ENCODE results near the gene TMEM42. TPM values are rescaled to one million over a fixed set of nuclear protein-coding genes. Genes with fewer than 3 reads are reported as not detected.
"Not testable (repeated sequence)": the region's sequence is repeated elsewhere in the genome, so short reads cannot be mapped to it uniquely, and the experiment has no call there.

TMEM42 gene
- total RNA-seq: 10 to 100 TPM in 1 of 2 donors, 1 to 10 TPM in 1; 7.9 to 10.6 TPM
- polyA plus RNA-seq: 10 to 100 TPM; 14.1 to 19.1 TPM
- long read RNA-seq, donor 1, transcript TMEM42-201 (3 exons, 1,026 nt): major isoform, 6 of 11 reads
- long read RNA-seq, donor 1, partial matches to known transcripts: 1 of 11 reads
- long read RNA-seq, donor 1, other reads (novel, unspliced or antisense): 4 of 11 reads
- long read RNA-seq, donor 2, partial matches to known transcripts: 0 of 4 reads
- long read RNA-seq, donor 2, other reads (novel, unspliced or antisense): 1 of 4 reads

GRCh38 chr3:44861412-44862225 lies at the start of gene TMEM42:
Gene TMEM42 (plus strand): TSS chr3:44861912. CDS start chr3:44861925, 13 bp downstream.
- Histone ChIP-seq H3K9me3 (ENCODE audit: control insufficient read depth, low read length) (peaks cover 2% of the 10 kb centered on the region), H3K27ac (ENCODE audit: low read depth in 1 of 2, low read length in 2 of 2) (peak within 1 kb of the TSS; percentile 53 to 83), H3K4me1 (ENCODE audit: control insufficient read depth in 1 of 2, insufficient read depth in 2 of 2, low read length in 2 of 2) (no peaks in the 10 kb centered on the region), H3K27me3 (ENCODE audit: control insufficient read depth in 1 of 2, insufficient read depth in 2 of 2, low read length in 1 of 2) (no peaks in the 10 kb centered on the region), H3K36me3 (ENCODE audit: control insufficient read depth in 1 of 2, insufficient read depth in 2 of 2, low read length in 1 of 2) (peaks cover 0 to 5% of the 10 kb centered on the region in 2 donors), H3K4me3 (ENCODE audit: low read length in 2 of 2) (peak within 1 kb of the TSS; percentile 63 to 90)
- DNase-seq (peak; percentile 93 to 97), ATAC-seq (ENCODE audit: low FRiP score) (peak; percentile 100)
- intact Hi-C loops (cut with DNase I): loop anchor here (1.0 kb wide), 1 partner anchor 100 kb away; the partner anchor contains the start of genes KIAA1143 (in 2 of the 2) and KIF15 (in 2 of the 2)
- WGBS, 2 donors: 1 to 2% methylated on average over 66 to 91 of the region's 91 CpGs

GRCh38 chr3:44814751-44815150 lies 47.0 kb upstream of the TMEM42 start:
- 93 to 95% methylated on average over 6 of the region's 6 CpGs for WGBS, 2 donors
- H3K27me3 ChIP-seq (ENCODE audit: control insufficient read depth in 1 of 2, insufficient read depth in 2 of 2, low read length in 1 of 2): no peaks in the 10 kb centered on the region
- DNase-seq (no peak), ATAC-seq (ENCODE audit: low FRiP score) (no peak)
- no peaks in the 10 kb centered on the region for H3K36me3 ChIP-seq (ENCODE audit: control insufficient read depth in 1 of 2, insufficient read depth in 2 of 2, low read length in 1 of 2)
- H3K9me3 ChIP-seq (ENCODE audit: control insufficient read depth, low read length): no peaks in the 10 kb centered on the region
- H3K4me1 ChIP-seq (ENCODE audit: control insufficient read depth in 1 of 2, insufficient read depth in 2 of 2, low read length in 2 of 2): no peaks in the 10 kb centered on the region
- intact Hi-C loops (cut with DNase I): no loop called here
- H3K27ac ChIP-seq (ENCODE audit: low read depth in 1 of 2, low read length in 2 of 2): no peak overlapping the region
- no peak overlapping the region for H3K4me3 ChIP-seq (ENCODE audit: low read length in 2 of 2)

DNA sequence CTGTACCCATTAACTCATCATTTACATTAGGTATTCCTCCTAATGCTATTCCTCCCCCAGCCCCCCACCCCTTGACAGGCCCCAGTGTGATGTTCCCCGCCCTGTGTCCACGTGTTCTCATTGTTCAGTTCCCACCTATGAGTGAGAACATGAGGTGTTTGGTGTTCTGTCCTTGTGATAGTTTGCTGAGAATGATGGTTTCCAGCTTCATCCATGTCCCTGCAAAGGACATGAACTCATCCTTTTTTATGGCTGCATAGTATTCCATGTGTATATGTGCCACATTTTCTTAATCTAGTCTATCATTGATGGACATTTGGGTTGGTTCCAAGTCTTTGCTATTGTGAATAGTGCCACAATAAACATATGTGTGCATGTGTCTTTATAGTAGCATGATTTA lies 45.4 kb upstream of the TMEM42 start:
- H3K4me3 ChIP-seq (ENCODE audit: low read length in 2 of 2); H3K36me3 ChIP-seq (ENCODE audit: control insufficient read depth in 1 of 2, insufficient read depth in 2 of 2, low read length in 1 of 2); H3K9me3 ChIP-seq (ENCODE audit: control insufficient read depth, low read length); ATAC-seq (ENCODE audit: low FRiP score); H3K4me1 ChIP-seq (ENCODE audit: control insufficient read depth in 1 of 2, insufficient read depth in 2 of 2, low read length in 2 of 2); DNase-seq; H3K27me3 ChIP-seq (ENCODE audit: control insufficient read depth in 1 of 2, insufficient read depth in 2 of 2, low read length in 1 of 2); intact Hi-C loops (cut with DNase I); H3K27ac ChIP-seq (ENCODE audit: low read depth in 1 of 2, low read length in 2 of 2): not testable (repeated sequence)
- 97 to 100% methylated on average over 2 of the region's 2 CpGs for WGBS, 2 donors

GRCh38 chr3:44821206-44821605 lies 40.5 kb upstream of the TMEM42 start:
- H3K27ac ChIP-seq (ENCODE audit: low read depth in 1 of 2, low read length in 2 of 2); H3K36me3 ChIP-seq (ENCODE audit: control insufficient read depth in 1 of 2, insufficient read depth in 2 of 2, low read length in 1 of 2); H3K4me1 ChIP-seq (ENCODE audit: control insufficient read depth in 1 of 2, insufficient read depth in 2 of 2, low read length in 2 of 2); H3K9me3 ChIP-seq (ENCODE audit: control insufficient read depth, low read length); intact Hi-C loops (cut with DNase I); H3K27me3 ChIP-seq (ENCODE audit: control insufficient read depth in 1 of 2, insufficient read depth in 2 of 2, low read length in 1 of 2); ATAC-seq (ENCODE audit: low FRiP score); H3K4me3 ChIP-seq (ENCODE audit: low read length in 2 of 2); DNase-seq: not testable (repeated sequence)
- WGBS, 2 donors: 96 to 98% methylated on average over 24 to 34 of the region's 34 CpGs

DNA sequence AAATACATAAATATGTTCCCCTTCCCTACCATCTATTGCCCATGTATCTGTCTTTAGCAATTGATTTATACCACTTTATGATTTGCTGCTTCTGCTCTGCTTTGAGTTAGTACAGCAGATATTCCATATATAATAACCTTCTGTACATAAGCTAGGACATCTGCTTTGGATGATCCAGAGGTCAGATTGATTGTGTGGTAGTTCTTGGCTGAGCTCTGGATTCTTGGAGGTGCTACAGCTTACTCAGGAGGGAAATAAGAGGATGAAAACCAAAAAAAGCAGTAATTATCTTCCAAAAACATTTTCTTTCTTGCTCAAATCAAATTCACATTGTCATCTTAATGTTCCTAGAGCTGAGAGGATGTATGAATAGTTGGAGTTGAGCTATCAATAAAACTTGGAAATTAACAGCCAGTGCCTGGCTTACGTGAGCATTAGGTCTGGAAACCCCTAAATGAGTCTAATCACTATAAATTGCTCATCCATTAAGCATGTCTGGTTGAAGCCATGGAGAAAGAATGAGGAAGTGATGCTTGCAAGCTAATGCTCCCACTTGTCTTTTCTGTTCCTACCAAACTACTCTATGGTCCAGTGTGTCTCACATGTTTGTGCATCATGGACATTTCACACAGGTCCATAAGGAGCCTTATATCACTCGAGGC lies 36.3 kb upstream of the TMEM42 start:
- H3K36me3 ChIP-seq (ENCODE audit: control insufficient read depth in 1 of 2, insufficient read depth in 2 of 2, low read length in 1 of 2): no peaks in the 10 kb centered on the region
- H3K9me3 ChIP-seq (ENCODE audit: control insufficient read depth, low read length): no peaks in the 10 kb centered on the region
- ATAC-seq (ENCODE audit: low FRiP score) (no peak), DNase-seq (no peak)
- no peaks in the 10 kb centered on the region for H3K4me1 ChIP-seq (ENCODE audit: control insufficient read depth in 1 of 2, insufficient read depth in 2 of 2, low read length in 2 of 2)
- no peak overlapping the region for H3K27ac ChIP-seq (ENCODE audit: low read depth in 1 of 2, low read length in 2 of 2)
- intact Hi-C loops (cut with DNase I): no loop called here
- 69% methylated on average over 2 of the region's 2 CpGs for WGBS, 2 donors
- no peak overlapping the region for H3K4me3 ChIP-seq (ENCODE audit: low read length in 2 of 2)
- H3K27me3 ChIP-seq (ENCODE audit: control insufficient read depth in 1 of 2, insufficient read depth in 2 of 2, low read length in 1 of 2): no peaks in the 10 kb centered on the region

- WGBS, 2 donors: 86 to 96% methylated on average over 3 of the region's 3 CpGs
- Histone ChIP-seq H3K9me3 (ENCODE audit: control insufficient read depth, low read length) (no peaks in the 10 kb centered on the region), H3K36me3 (ENCODE audit: control insufficient read depth in 1 of 2, insufficient read depth in 2 of 2, low read length in 1 of 2) (no peaks in the 10 kb centered on the region), H3K27me3 (ENCODE audit: control insufficient read depth in 1 of 2, insufficient read depth in 2 of 2, low read length in 1 of 2) (no peaks in the 10 kb centered on the region), H3K27ac (ENCODE audit: low read depth in 1 of 2, low read length in 2 of 2) (no peak overlapping the region), H3K4me3 (ENCODE audit: low read length in 2 of 2) (no peak overlapping the region), H3K4me1 (ENCODE audit: control insufficient read depth in 1 of 2, insufficient read depth in 2 of 2, low read length in 2 of 2) (no peaks in the 10 kb centered on the region)
- DNase-seq (no peak), ATAC-seq (ENCODE audit: low FRiP score) (no peak)
- intact Hi-C loops (cut with DNase I): no loop called here
Measured at GRCh38 chr3:44827196-44827595, 34.5 kb upstream of the TMEM42 start.

DNA sequence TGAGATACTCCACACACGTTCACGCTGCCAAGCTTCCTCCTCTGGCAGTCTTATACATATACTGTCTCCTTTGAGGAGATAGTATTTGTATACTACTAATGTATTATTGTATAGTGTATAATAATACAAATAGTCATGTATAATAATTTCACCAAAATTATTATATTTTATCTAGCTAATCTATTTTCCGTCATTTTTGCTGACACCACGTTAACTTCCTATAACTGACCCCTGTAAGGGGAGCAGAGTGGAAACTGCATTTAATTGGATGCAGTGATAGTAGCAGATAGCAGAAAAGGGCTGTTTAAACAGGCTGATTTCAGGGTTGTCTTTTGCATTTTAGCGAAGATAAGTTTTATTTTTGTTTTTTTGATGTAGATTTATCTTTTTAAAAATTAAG lies 30.5 kb upstream of the TMEM42 start:
- no peak for ATAC-seq (ENCODE audit: low FRiP score)
- Histone ChIP-seq H3K9me3 (ENCODE audit: control insufficient read depth, low read length) (no peaks in the 10 kb centered on the region), H3K27me3 (ENCODE audit: control insufficient read depth in 1 of 2, insufficient read depth in 2 of 2, low read length in 1 of 2) (no peaks in the 10 kb centered on the region), H3K36me3 (ENCODE audit: control insufficient read depth in 1 of 2, insufficient read depth in 2 of 2, low read length in 1 of 2) (no peaks in the 10 kb centered on the region), H3K27ac (ENCODE audit: low read depth in 1 of 2, low read length in 2 of 2) (no peak overlapping the region), H3K4me1 (ENCODE audit: control insufficient read depth in 1 of 2, insufficient read depth in 2 of 2, low read length in 2 of 2) (no peaks in the 10 kb centered on the region), H3K4me3 (ENCODE audit: low read length in 2 of 2) (no peak overlapping the region)
- DNase-seq: no peak
- intact Hi-C loops (cut with DNase I): no loop called here
- 89 to 93% methylated on average over 5 of the region's 5 CpGs for WGBS, 2 donors

DNA sequence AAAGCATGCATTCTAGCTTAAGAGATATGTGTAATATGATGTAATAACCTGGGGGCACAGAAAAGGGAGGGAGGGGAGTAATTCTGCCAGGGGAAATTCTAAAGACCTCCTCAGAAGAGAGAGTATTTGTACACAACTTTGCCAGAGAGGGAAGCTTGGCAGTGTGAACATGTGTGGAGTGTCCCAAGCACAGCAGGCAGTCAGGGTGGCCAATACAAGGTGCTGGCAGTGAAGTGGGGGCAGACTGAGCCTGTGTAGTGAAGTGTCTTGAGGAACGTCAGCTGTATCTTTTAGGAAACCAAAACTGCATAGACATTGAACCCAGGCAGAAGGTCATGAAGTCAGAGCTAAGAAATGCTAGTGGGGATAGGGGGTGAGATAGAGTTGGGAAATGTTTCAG lies 29.7 kb upstream of the TMEM42 start:
- Histone ChIP-seq H3K4me3 (ENCODE audit: low read length in 2 of 2) (no peak overlapping the region), H3K27ac (ENCODE audit: low read depth in 1 of 2, low read length in 2 of 2) (no peak overlapping the region), H3K4me1 (ENCODE audit: control insufficient read depth in 1 of 2, insufficient read depth in 2 of 2, low read length in 2 of 2) (no peaks in the 10 kb centered on the region), H3K27me3 (ENCODE audit: control insufficient read depth in 1 of 2, insufficient read depth in 2 of 2, low read length in 1 of 2) (no peaks in the 10 kb centered on the region), H3K36me3 (ENCODE audit: control insufficient read depth in 1 of 2, insufficient read depth in 2 of 2, low read length in 1 of 2) (no peaks in the 10 kb centered on the region), H3K9me3 (ENCODE audit: control insufficient read depth, low read length) (no peaks in the 10 kb centered on the region)
- 95 to 96% methylated on average over 1 of the region's 1 CpG for WGBS, 2 donors
- ATAC-seq (ENCODE audit: low FRiP score) (no peak), DNase-seq (no peak)
- intact Hi-C loops (cut with DNase I): no loop called here

Measured in aorta (tissue), 5 donors.